ENCODE measurements around the gene CPOX. TPM values are rescaled to one million over a fixed set of nuclear protein-coding genes. Genes with fewer than 3 reads are reported as not detected.

CPOX gene
- total and polyA plus RNA-seq, 2 of the 8 experiments (the other 6 are each of a cell fraction or from before 2014, with no cell fraction given): 17.4 to 27.0 TPM

- TF ChIP-seq CHD7 (IDR thresholded peaks at IDR 0.05; ENCODE audit: insufficient replicate concordance, low read length) (no peak), TAF7 (optimal IDR thresholded peaks at IDR 0.05; ENCODE audit: borderline replicate concordance, low read depth, low read length) (no peak)
Observed at GRCh38 chr3:98601180-98601579, 7.8 kb upstream of the CPOX start (continued).
